Measurements from ENCODE around the gene EPB41L4A. TPM values are rescaled to one million over a fixed set of nuclear protein-coding genes. Genes with fewer than 3 reads are reported as not detected.

Gene EPB41L4A
- total RNA-seq, 1 donor from 2014 or later, result 11.1 TPM

GRCh38 chr5:112407240-112407639 lies 11.8 kb downstream of the EPB41L4A start:
- FAIRE-seq (no peak), DNase-seq (ENCODE audit: low read depth) (no peak)
- H3K27ac ChIP-seq (ENCODE audit: low read depth, low read length), result no peak overlapping the region
- no peaks in the 10 kb centered on the region for H3K4me1 ChIP-seq (ENCODE audit: insufficient read depth, low read length)
- H3K9ac ChIP-seq (ENCODE audit: low read length), result no peak overlapping the region
- no peaks in the 10 kb centered on the region for H3K36me3 ChIP-seq (ENCODE audit: insufficient read depth, low read length)
- H4K20me1 ChIP-seq (ENCODE audit: insufficient read depth, low read length), result no peaks in the 10 kb centered on the region
- no peaks in the 10 kb centered on the region for H3K27me3 Mint-ChIP-seq (ENCODE audit: low read depth, unreplicated experiment)
- H3K4me1 Mint-ChIP-seq (ENCODE audit: low read depth, unreplicated experiment), result peaks cover 29% of the 10 kb centered on the region
- no peaks in the 10 kb centered on the region for H3K79me2 ChIP-seq (ENCODE audit: insufficient read depth, low read length)
- no peak overlapping the region for H2AFZ ChIP-seq (ENCODE audit: low read depth, low read length)
- H3K4me3 Mint-ChIP-seq (ENCODE audit: unreplicated experiment), result no peak overlapping the region
- H3K4me2 ChIP-seq (ENCODE audit: low read length), result no peak overlapping the region
- peaks cover 4% of the 10 kb centered on the region for H3K36me3 Mint-ChIP-seq (ENCODE audit: low read depth, unreplicated experiment)
- H3K4me3 ChIP-seq (ENCODE audit: insufficient read depth, low read depth, low read length), result no peak overlapping the region
- no peaks in the 10 kb centered on the region for H3K9me3 ChIP-seq (ENCODE audit: insufficient read depth, low read depth, low read length)
- H3K27ac Mint-ChIP-seq (ENCODE audit: unreplicated experiment), result no peak overlapping the region
- no peaks in the 10 kb centered on the region for H3K9me3 Mint-ChIP-seq (ENCODE audit: unreplicated experiment)
- no peak for TF ChIP-seq CTCF (IDR thresholded peaks at IDR 0.05; ENCODE audit: insufficient read depth, low read depth, low read length)
- TF ChIP-seq EZH2 (IDR thresholded peaks at IDR 0.05; ENCODE audit: insufficient read depth, low read length), result no peak
- H3K27me3 ChIP-seq (ENCODE audit: insufficient read depth, low read length), result no peaks in the 10 kb centered on the region

GRCh38 chr5:112403069-112403468 lies 16.0 kb downstream of the EPB41L4A start:
- H4K20me1 ChIP-seq (ENCODE audit: insufficient read depth, low read length), result no peaks in the 10 kb centered on the region
- no peak overlapping the region for H3K4me3 ChIP-seq (ENCODE audit: insufficient read depth, low read depth, low read length)
- H3K36me3 ChIP-seq (ENCODE audit: insufficient read depth, low read length), result no peaks in the 10 kb centered on the region
- H3K79me2 ChIP-seq (ENCODE audit: insufficient read depth, low read length), result no peaks in the 10 kb centered on the region
- peaks cover 8% of the 10 kb centered on the region for H3K36me3 Mint-ChIP-seq (ENCODE audit: low read depth, unreplicated experiment)
- no peak for FAIRE-seq
- H3K27me3 ChIP-seq (ENCODE audit: insufficient read depth, low read length), result no peaks in the 10 kb centered on the region
- TF ChIP-seq EZH2 (IDR thresholded peaks at IDR 0.05; ENCODE audit: insufficient read depth, low read length) (no peak), CTCF (IDR thresholded peaks at IDR 0.05; ENCODE audit: insufficient read depth, low read depth, low read length) (no peak)
- no peak for DNase-seq (ENCODE audit: low read depth)
- H3K9ac ChIP-seq (ENCODE audit: low read length), result no peak overlapping the region
- H3K27ac ChIP-seq (ENCODE audit: low read depth, low read length), result no peak overlapping the region
- H2AFZ ChIP-seq (ENCODE audit: low read depth, low read length), result no peak overlapping the region
- H3K27me3 Mint-ChIP-seq (ENCODE audit: low read depth, unreplicated experiment), result no peaks in the 10 kb centered on the region
- H3K4me3 Mint-ChIP-seq (ENCODE audit: unreplicated experiment), result no peak overlapping the region
- H3K9me3 Mint-ChIP-seq (ENCODE audit: unreplicated experiment), result no peaks in the 10 kb centered on the region
- H3K9me3 ChIP-seq (ENCODE audit: insufficient read depth, low read depth, low read length), result no peaks in the 10 kb centered on the region
- peaks cover 19% of the 10 kb centered on the region for H3K4me1 Mint-ChIP-seq (ENCODE audit: low read depth, unreplicated experiment)
- no peak overlapping the region for H3K27ac Mint-ChIP-seq (ENCODE audit: unreplicated experiment)
- no peak overlapping the region for H3K4me2 ChIP-seq (ENCODE audit: low read length)
- no peaks in the 10 kb centered on the region for H3K4me1 ChIP-seq (ENCODE audit: insufficient read depth, low read length)

GRCh38 chr5:112401924-112402323 lies 17.2 kb downstream of the EPB41L4A start:
- no peak overlapping the region for H3K27ac ChIP-seq (ENCODE audit: low read depth, low read length)
- TF ChIP-seq EZH2 (IDR thresholded peaks at IDR 0.05; ENCODE audit: insufficient read depth, low read length) (no peak), CTCF (IDR thresholded peaks at IDR 0.05; ENCODE audit: insufficient read depth, low read depth, low read length) (no peak)
- no peak overlapping the region for H2AFZ ChIP-seq (ENCODE audit: low read depth, low read length)
- no peaks in the 10 kb centered on the region for H3K27me3 Mint-ChIP-seq (ENCODE audit: low read depth, unreplicated experiment)
- DNase-seq (ENCODE audit: low read depth) (no peak), FAIRE-seq (no peak)
- no peaks in the 10 kb centered on the region for H3K9me3 ChIP-seq (ENCODE audit: insufficient read depth, low read depth, low read length)
- H3K27me3 ChIP-seq (ENCODE audit: insufficient read depth, low read length), result no peaks in the 10 kb centered on the region
- H3K4me3 Mint-ChIP-seq (ENCODE audit: unreplicated experiment), result no peak overlapping the region
- no peak overlapping the region for H3K4me2 ChIP-seq (ENCODE audit: low read length)
- no peak overlapping the region for H3K9ac ChIP-seq (ENCODE audit: low read length)
- H3K36me3 Mint-ChIP-seq (ENCODE audit: low read depth, unreplicated experiment), result peaks cover 8% of the 10 kb centered on the region
- no peaks in the 10 kb centered on the region for H3K9me3 Mint-ChIP-seq (ENCODE audit: unreplicated experiment)
- peaks cover 10% of the 10 kb centered on the region for H3K4me1 Mint-ChIP-seq (ENCODE audit: low read depth, unreplicated experiment)
- H4K20me1 ChIP-seq (ENCODE audit: insufficient read depth, low read length), result no peaks in the 10 kb centered on the region
- H3K27ac Mint-ChIP-seq (ENCODE audit: unreplicated experiment), result no peak overlapping the region
- H3K4me3 ChIP-seq (ENCODE audit: insufficient read depth, low read depth, low read length), result no peak overlapping the region
- H3K36me3 ChIP-seq (ENCODE audit: insufficient read depth, low read length), result no peaks in the 10 kb centered on the region
- no peaks in the 10 kb centered on the region for H3K4me1 ChIP-seq (ENCODE audit: insufficient read depth, low read length)
- H3K79me2 ChIP-seq (ENCODE audit: insufficient read depth, low read length), result no peaks in the 10 kb centered on the region
